ENCODE data around the gene CCDC172. TPM values are rescaled to one million over a fixed set of nuclear protein-coding genes. Genes with fewer than 3 reads are reported as not detected.

The CCDC172 gene
- total and polyA plus RNA-seq, 2 of the 8 experiments (the other 6 are each of a cell fraction or from before 2014, with no cell fraction given), result 1.1 to 3.6 TPM

GRCh38 chr10:116418389-116418788, 94.1 kb downstream of the CCDC172 start:
- H3K14ac ChIP-seq (ENCODE audit: insufficient read length), result no peak overlapping the region
- no peak overlapping the region for H2AFZ ChIP-seq (ENCODE audit: low read length)
- H3K56ac ChIP-seq (replicated peaks; ENCODE audit: insufficient read length, low read depth, low read length), result no peak overlapping the region
- H4K20me1 ChIP-seq (replicated peaks in 1 of 2; ENCODE audit: control insufficient read depth in 1 of 2, insufficient read depth in 2 of 2, low read length in 2 of 2), result no peaks in the 10 kb centered on the region
- no peaks in the 10 kb centered on the region for H3K27me3 ChIP-seq (replicated peaks in 1 of 4; ENCODE audit: control insufficient read depth in 3 of 4, extremely low read depth in 1 of 4, insufficient read depth in 3 of 4, low read length in 3 of 4)
- H3K4me3 ChIP-seq (ENCODE audit: extremely low read depth in 1 of 4, insufficient read depth in 2 of 4, low read depth in 3 of 4, low read length in 4 of 4), result no peak overlapping the region
- no peaks in the 10 kb centered on the region for H3K23me2 ChIP-seq (ENCODE audit: low read depth, low read length)
- H3K4me2 ChIP-seq (ENCODE audit: insufficient read depth in 1 of 2, low read depth in 2 of 2, low read length in 2 of 2), result no peak overlapping the region
- no peak overlapping the region for H4K91ac ChIP-seq (replicated peaks; ENCODE audit: insufficient read length, low read length)
- H3K18ac ChIP-seq (ENCODE audit: extremely low read depth, low read length), result no peak overlapping the region
- POLR2A ChIA-PET (ENCODE audit: partially characterized antibody), result no interaction called here
- H3K9me3 ChIP-seq (ENCODE audit: insufficient read depth in 2 of 2, low read depth in 1 of 2, low read length in 1 of 2), result no peaks in the 10 kb centered on the region
- no peaks in the 10 kb centered on the region for H3K79me1 ChIP-seq (ENCODE audit: low read depth, low read length)
- no peak overlapping the region for H2BK15ac ChIP-seq (ENCODE audit: low read length)
- H3K4me1 ChIP-seq (replicated peaks in 1 of 4; ENCODE audit: control insufficient read depth in 3 of 4, insufficient read depth in 4 of 4, low read length in 3 of 4), result no peaks in the 10 kb centered on the region
- DNase-seq (ENCODE audit: low read depth in 1 of 2, low spot score in 2 of 2), result no peak
- CTCF ChIA-PET (ENCODE audit: partially characterized antibody), result no interaction called here
- H2BK5ac ChIP-seq (ENCODE audit: low read depth, low read length), result no peak overlapping the region
- no peak overlapping the region for H3K4ac ChIP-seq (replicated peaks; ENCODE audit: insufficient read length, low read depth, low read length)
- H3K23ac ChIP-seq (ENCODE audit: insufficient read length), result no peak overlapping the region
- no peak overlapping the region for H2BK12ac ChIP-seq (ENCODE audit: low read depth, low read length)
- H2BK20ac ChIP-seq (ENCODE audit: low read length), result no peak overlapping the region
- WGBS, 2 experiments (ENCODE audit: extremely low coverage in 1 of 2, insufficient coverage in 1 of 2, insufficient read length in 1 of 2, insufficient replicate concordance in 2 of 2, low coverage in 1 of 2, low lambda C conversion rate in 2 of 2, missing lambda C conversion rate in 1 of 2), result 87% methylated on average over 1 of the region's 1 CpG; no CpG with 5 or more reads in 1 of the 2 experiments
- no peak overlapping the region for H4K5ac ChIP-seq (ENCODE audit: insufficient read length, low read depth, low read length)
- H4K8ac ChIP-seq (ENCODE audit: extremely low read depth, insufficient read depth, low read length), result no peak overlapping the region
- TF ChIP-seq GABPA (IDR thresholded peaks at IDR 0.05; ENCODE audit: borderline replicate concordance, insufficient read depth, low read length), result no peak
- no peak for TF ChIP-seq KDM4A (IDR thresholded peaks at IDR 0.05; ENCODE audit: low read depth, low read length, severe bottlenecking)
- no peak for TF ChIP-seq CBX5 (IDR thresholded peaks at IDR 0.05; ENCODE audit: low read depth, low read length)
- no peak for TF ChIP-seq ATF2 (IDR thresholded peaks at IDR 0.05; ENCODE audit: low read length)
- no peak for TF ChIP-seq CHD1 (IDR thresholded peaks at IDR 0.05; ENCODE audit: low read depth, low read length)
- no peak for TF ChIP-seq CREB1 (IDR thresholded peaks at IDR 0.05)
- TF ChIP-seq EGR1 (IDR thresholded peaks at IDR 0.05; ENCODE audit: borderline replicate concordance, low read depth, low read length), result no peak
- H3K36me3 ChIP-seq (ENCODE audit: control insufficient read depth in 2 of 4, insufficient read depth in 4 of 4, low read length in 3 of 4), result no peaks in the 10 kb centered on the region
- no peaks in the 10 kb centered on the region for H3K79me2 ChIP-seq (ENCODE audit: control insufficient read depth in 1 of 2, insufficient read depth in 2 of 2, low read length in 2 of 2)
- no peak overlapping the region for H3K27ac ChIP-seq (ENCODE audit: low read depth, low read length)
- no peak overlapping the region for H2AK5ac ChIP-seq (ENCODE audit: low read depth, low read length)
- no peak overlapping the region for H3K9ac ChIP-seq (replicated peaks in 1 of 4; ENCODE audit: extremely low read depth in 1 of 4, low read depth in 3 of 4, low read length in 3 of 4)
- no peak overlapping the region for H2BK120ac ChIP-seq (replicated peaks; ENCODE audit: low read depth, low read length)
- no peak for FAIRE-seq
